Stimulated activated CD4-positive, alpha-beta T cell treated with anti-CD3 and anti-CD28 coated beads, Interleukin-4, amount 100 ng/mL, for 48 hours (primary cell): ENCODE data around the gene PDE6D.

ENCODE experiments used
- DNase-seq, 2 donors: peaks; one replicate each; pipeline ENCODE4 v3.0.0-alpha.2; 2020; ENCODE audit warnings: low read depth in 2 of 2

Gene PDE6D

GRCh38 chr2:231780909-231781797 lies at the start of gene PDE6D:
Gene PDE6D (minus strand): TSS chr2:231781282. CDS start chr2:231781114, 168 bp downstream.
- DNase-seq, result peak; percentile 96 to 97

GRCh38 chr2:231821908-231822307 lies 40.8 kb upstream of the PDE6D start:
- no peak for DNase-seq

- no peak for DNase-seq
Observed at GRCh38 chr2:231820786-231821303, 39.8 kb upstream of the PDE6D start.

- no peak for DNase-seq
Observed at GRCh38 chr2:231819447-231820042, 38.5 kb upstream of the PDE6D start.

GRCh38 chr2:231816327-231817026 lies 35.4 kb upstream of the PDE6D start:
- DNase-seq, result no peak

- no peak for DNase-seq
Observed at GRCh38 chr2:231810905-231811304, 29.8 kb upstream of the PDE6D start.

- DNase-seq, result no peak
Observed at GRCh38 chr2:231807020-231807419, 25.9 kb upstream of the PDE6D start.

GRCh38 chr2:231803501-231804138 lies 22.5 kb upstream of the PDE6D start:
- no peak for DNase-seq

- DNase-seq, result peak; percentile 26 to 46
Observed at GRCh38 chr2:231800493-231801091, 19.5 kb upstream of the PDE6D start.

- DNase-seq, result no peak
Observed at GRCh38 chr2:231795525-231796327, 14.6 kb upstream of the PDE6D start.

- DNase-seq, result no peak
Observed at GRCh38 chr2:231794383-231794782, 13.3 kb upstream of the PDE6D start.

GRCh38 chr2:231791107-231791506 lies 10.0 kb upstream of the PDE6D start:
- DNase-seq, result no peak

GRCh38 chr2:231786917-231787292 lies 5.8 kb upstream of the PDE6D start:
- DNase-seq, result no peak

GRCh38 chr2:231786177-231786916 lies 5.3 kb upstream of the PDE6D start, which contains the start of gene COPS7B:
Gene COPS7B (plus strand): TSS chr2:231786445. CDS start chr2:231788571, 2,126 bp downstream.
- peak; percentile 80 to 83 for DNase-seq

- no peak for DNase-seq
Observed at GRCh38 chr2:231785822-231786176, 4.7 kb upstream of the PDE6D start.

GRCh38 chr2:231785413-231785812 lies 4.3 kb upstream of the PDE6D start:
- no peak for DNase-seq

GRCh38 chr2:231781798-231782726 lies 980 bp upstream of the PDE6D start:
- no peak for DNase-seq

- peak in 1 of 2 donors; percentile 12 for DNase-seq
Observed at GRCh38 chr2:231780123-231780908, 766 bp downstream of the PDE6D start.
